Pancreas (tissue), 10 donors: Measurements from ENCODE around the gene CNTNAP1. TPM values are rescaled to one million over a fixed set of nuclear protein-coding genes. Genes with fewer than 3 reads are reported as not detected.
A peak's percentile ranks its signal among the peaks of the same experiment; 100 is the strongest.

Experiments
- ATAC-seq, 4 donors: fragments of 200-7000 bp; cut with Tn5 transposase; one replicate each; pipeline versions ENCODE4 v1.8.0 to v1.9.1; 2020; ENCODE audit warnings: mild to moderate bottlenecking in 4 of 4, moderate library complexity in 4 of 4
- DNase-seq, 6 donors: peaks; one replicate each; pipeline ENCODE4 v3.0.0-alpha.2; 2020
- FAIRE-seq: peaks from 2 replicates; lab custom pipeline; 2012; peaks lifted over from hg19 to GRCh38; lab: Jason Lieb, UNC
- H3K27ac ChIP-seq, 4 donors: fragments of 200-600 bp; sonication (generic); 1 replicate in 3 of 4; 2 replicates in 1 of 4; pipeline versions ENCODE4 v1.5.0 to v1.8.0; 2020
- H3K27me3 ChIP-seq, 4 donors: fragments of 200-600 bp; one replicate each; pipeline ENCODE4 v1.8.0; 2021
- H3K36me3 ChIP-seq, 3 donors: fragments of 200-600 bp; sonication (generic) in 1 of 3; one replicate each; pipeline versions ENCODE4 v1.5.0 to v1.8.0; 2020 to 2021
- H3K4me1 ChIP-seq, 3 donors: fragments of 200-600 bp; one replicate each; pipeline ENCODE4 v1.8.0; 2021
- H3K4me3 ChIP-seq, 4 donors: fragments of 200-600 bp; sonication (generic) in 2 of 4; one replicate each; pipeline versions ENCODE4 v1.5.0 to v1.8.0; 2020 to 2021
- H3K9me3 ChIP-seq, 4 donors: fragments of 200-600 bp; one replicate each; pipeline ENCODE4 v1.8.0; 2021
- CTCF ChIP-seq, 4 donors: fragments of 200-600 bp; sonication (generic) in 3 of 4; IDR thresholded peaks; one replicate each; pipeline versions ENCODE4 v1.5.0 to v1.8.0; 2021; ENCODE audit warnings: antibody characterized with exemption in 4 of 4
- WGBS, 2 donors: extraction: QIAGEN DNeasy Blood & Tissue Kit; methylation state at CpG; one replicate each; pipeline ENCODE4 v1.1.7; 2013; 5-methylcytosine and 5-hydroxymethylcytosine counted together
- intact Hi-C, 3 donors: fragments of 100-400 bp; cut with DNase I; formaldehyde crosslinking; loops; one replicate each; pipeline versions ENCODE4 v1.11.1 to v1.14.2; 2022
- polyA plus RNA-seq, 2 donors: library from polyadenylated mRNA; stranded (reverse); fragments of 200-250 nt; gene quantifications; one replicate each; pipeline ENCODE4 v1.2.3, GENCODE V29; 2013
- total RNA-seq, 6 donors: library from RNA; stranded (reverse); fragmentation: NEBNext Ultra II Directional in 4 of 6; extraction: Animal tissue kit (Norgen Biotek cat#: 25700) in 4 of 6; gene quantifications; one replicate each; pipeline versions ENCODE4 v1.2.1 to v1.2.4, GENCODE V29; 2021 to 2023
- donor health status: healthy with polysubstance abuse.
- donor health status: DM: no; HTN: no; CAD: no; lungs with moderate emphysema.
- donor health status: DM: no; HTN: no; CAD: no.
- donor health status: control.
- donor health status: control.
- donor health status: Bipolar disorder and iron deficiency.
- donor health status: DM: yes; HTN: yes; CAD: no.
- donor health status: DM: no; HTN: no; CAD: no.
- donor health status: DM: no; HTN: no; CAD: no.
- donor health status: DM: yes; HTN: yes; CAD: no.

Gene CNTNAP1
- total and polyA plus RNA-seq, 8 donors, result 3.1 to 20.0 (median 6.8) TPM

GRCh38 chr17:42677921-42678781 is 4.2 kb upstream of the CNTNAP1 start:
- no peaks in the 10 kb centered on the region for H3K27me3 ChIP-seq
- H3K9me3 ChIP-seq, result no peaks in the 10 kb centered on the region
- TF ChIP-seq CTCF (IDR thresholded peaks at IDR 0.05), result no peak
- peaks cover 0 to 6% (median 0%) of the 10 kb centered on the region in 3 donors for H3K36me3 ChIP-seq
- H3K27ac ChIP-seq, result peak overlapping the region; percentile 52 to 97 (median 88)
- peak; percentile 38 to 58 (median 50) for ATAC-seq
- FAIRE-seq, result no peak
- H3K4me3 ChIP-seq, result peak overlapping the region; percentile 31 to 92 (median 75)
- intact Hi-C loops, result loop anchor here in 1 of 3 donors (10.0 kb wide), 1 partner anchor 53 kb away; no protein-coding TSS in a partner anchor
- DNase-seq, result peak; percentile 86 to 93 (median 90)
- WGBS, 2 donors, result 0 to 1% methylated on average over 41 to 53 of the region's 53 CpGs
- peaks cover 6 to 36% (median 17%) of the 10 kb centered on the region in 3 donors for H3K4me1 ChIP-seq

- no peaks in the 10 kb centered on the region for H3K36me3 ChIP-seq
- no peaks in the 10 kb centered on the region for H3K9me3 ChIP-seq
- H3K27me3 ChIP-seq, result no peaks in the 10 kb centered on the region
- intact Hi-C loops, result loop anchor here in 1 of 3 donors (10.0 kb wide), 1 partner anchor 54 kb away; no protein-coding TSS in a partner anchor
- FAIRE-seq (no peak), ATAC-seq (peak in 3 of 4 donors; percentile 1 to 3 (median 2)), DNase-seq (peak; percentile 74 to 85 (median 80))
- H3K4me1 ChIP-seq, result peaks cover 6 to 28% (median 11%) of the 10 kb centered on the region in 3 donors
- peak overlapping the region; percentile 52 to 97 (median 88) for H3K27ac ChIP-seq
- peak overlapping the region in 3 of 4 donors; percentile 2 to 92 (median 79) for H3K4me3 ChIP-seq
- 5 to 6% methylated on average over 12 to 18 of the region's 18 CpGs for WGBS, 2 donors
- TF ChIP-seq CTCF (IDR thresholded peaks at IDR 0.05), result no peak
These were observed 3.3 kb upstream of the CNTNAP1 start for GRCh38 chr17:42678951-42679491.

GRCh38 chr17:42679492-42680330 is 2.6 kb upstream of the CNTNAP1 start:
- H3K27ac ChIP-seq, result peak overlapping the region; percentile 52 to 97 (median 88)
- intact Hi-C loops, result loop anchor here in 1 of 3 donors (10.0 kb wide), 1 partner anchor 55 kb away; no protein-coding TSS in a partner anchor
- DNase-seq, result peak; percentile 68 to 92 (median 84)
- TF ChIP-seq CTCF (IDR thresholded peaks at IDR 0.05), result peak; percentile 81 to 86 (median 86)
- no peaks in the 10 kb centered on the region for H3K27me3 ChIP-seq
- H3K36me3 ChIP-seq, result no peaks in the 10 kb centered on the region
- peaks cover 6 to 25% (median 11%) of the 10 kb centered on the region in 3 donors for H3K4me1 ChIP-seq
- no peak for FAIRE-seq
- ATAC-seq, result peak; percentile 36 to 52 (median 46)
- peak overlapping the region; percentile 2 to 92 (median 41) for H3K4me3 ChIP-seq
- H3K9me3 ChIP-seq, result no peaks in the 10 kb centered on the region
- 11% methylated on average over 67 to 78 of the region's 78 CpGs for WGBS, 2 donors

GRCh38 chr17:42680331-42680808 is 2.0 kb upstream of the CNTNAP1 start:
- 73 to 76% methylated on average over 17 to 20 of the region's 20 CpGs for WGBS, 2 donors
- FAIRE-seq (no peak), DNase-seq (peak in 5 of 6 donors; percentile 26 to 85 (median 55)), ATAC-seq (no peak)
- H3K4me3 ChIP-seq, result peak overlapping the region in 2 of 4 donors; percentile 79 to 92
- H3K9me3 ChIP-seq, result no peaks in the 10 kb centered on the region
- TF ChIP-seq CTCF (IDR thresholded peaks at IDR 0.05), result no peak
- intact Hi-C loops, result no loop called here
- H3K36me3 ChIP-seq, result no peaks in the 10 kb centered on the region
- peak overlapping the region in 3 of 4 donors; percentile 83 to 97 (median 92) for H3K27ac ChIP-seq
- H3K4me1 ChIP-seq, result peaks cover 6 to 25% (median 11%) of the 10 kb centered on the region in 3 donors
- no peaks in the 10 kb centered on the region for H3K27me3 ChIP-seq
